Daoy (cell line): Measurements from ENCODE around the gene PPP4C. TPM values are rescaled to one million over a fixed set of nuclear protein-coding genes. Genes with fewer than 3 reads are reported as not detected.
"Not testable (repeated sequence)": the region's sequence is repeated elsewhere in the genome, so short reads cannot be mapped to it uniquely, and the experiment has no call there.

Experiments used
- DNase-seq: peaks from one replicate; pipeline ENCODE4 v3.0.0-alpha.2; 2015; ENCODE audit warnings: low read depth
- total RNA-seq: library from RNA; depleted of rRNA; stranded (reverse); fragments of >200 nt; shearing (Covaris generic); gene quantifications from 2 replicates; pipeline ENCODE4 v1.2.3, GENCODE V29; 2014

The PPP4C gene
- total RNA-seq, 1 experiment from 2014 or later: 113 TPM

- peak; percentile 91 for DNase-seq
These were observed 20.5 kb downstream of the PPP4C start, which contains the start of gene YPEL3 for GRCh38 chr16:30096105-30096861. Gene YPEL3, minus strand, starts transcription at chr16:30096213. Its CDS starts 731 bp downstream, at chr16:30095482.

DNA sequence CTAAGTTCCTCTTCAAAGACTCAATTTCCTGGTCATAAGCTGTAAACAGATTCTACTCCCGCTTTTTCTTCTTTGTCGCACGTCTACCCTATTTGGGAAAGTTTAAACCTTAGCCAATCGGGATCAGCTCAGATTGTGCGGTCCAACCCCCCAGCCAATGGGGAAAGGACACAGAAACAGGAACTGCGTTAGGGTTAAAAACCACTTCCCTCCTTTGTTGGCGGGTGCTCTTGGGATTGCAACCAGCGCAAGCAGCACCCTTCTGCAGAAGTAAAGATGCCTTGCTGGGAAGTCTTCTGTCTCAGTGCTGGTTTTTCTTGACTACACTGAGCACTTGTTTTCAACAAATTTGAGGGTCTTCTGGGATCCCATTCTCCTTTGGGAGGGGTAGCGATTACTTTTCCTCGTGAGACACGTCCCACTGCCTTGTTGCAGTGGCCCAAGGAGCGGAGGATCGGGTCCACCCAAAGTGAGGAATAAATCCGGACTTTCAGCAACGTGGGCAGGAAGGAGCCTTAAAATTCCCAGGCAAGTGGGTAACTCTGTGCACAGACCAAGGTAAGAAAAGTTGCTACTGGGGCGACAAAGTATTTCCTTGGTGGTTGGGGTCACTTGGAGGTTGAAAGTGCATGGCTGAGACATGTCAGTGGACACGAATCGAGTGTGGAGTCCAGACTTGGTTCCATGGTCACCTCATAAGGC, 21.2 kb downstream of the PPP4C start:
- no peak for DNase-seq

DNA sequence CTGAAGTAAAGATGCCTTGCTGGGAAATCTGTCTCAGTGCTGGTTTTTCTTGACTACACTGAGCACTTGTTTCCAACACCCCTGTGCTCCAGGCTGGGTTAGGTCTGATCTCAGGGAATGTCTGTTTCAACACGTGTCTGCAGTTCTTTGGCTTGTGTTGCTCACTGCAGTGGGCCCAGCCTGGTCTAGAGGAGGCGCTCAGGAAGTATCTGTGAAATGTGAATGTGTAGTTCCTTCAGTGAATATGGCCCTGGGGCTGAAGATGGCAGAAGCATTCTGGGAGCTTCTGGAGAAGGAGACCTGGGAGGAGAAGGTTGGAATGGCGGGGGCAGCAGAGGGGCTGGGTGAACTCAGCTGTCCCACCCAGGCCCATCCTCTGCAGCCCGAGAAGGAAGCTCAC, 28.3 kb downstream of the PPP4C start:
- no peak for DNase-seq

- DNase-seq: no peak
These were observed 28.7 kb downstream of the PPP4C start for GRCh38 chr16:30104492-30104891.

GRCh38 chr16:30108059-30108850, 32.5 kb downstream of the PPP4C start:
- DNase-seq: no peak

- DNase-seq: no peak
These were observed 34.9 kb downstream of the PPP4C start for GRCh38 chr16:30110661-30111060.

GRCh38 chr16:30112197-30113030, 36.6 kb downstream of the PPP4C start:
- DNase-seq: peak; percentile 74

- DNase-seq: peak; percentile 26
These were observed 37.4 kb downstream of the PPP4C start, which contains the start of gene GDPD3 for GRCh38 chr16:30113031-30113710. Gene GDPD3, minus strand, starts transcription at chr16:30113537. Its CDS starts 59 bp downstream, at chr16:30113478.

- DNase-seq: peak; percentile 25
These were observed 38.0 kb downstream of the PPP4C start for GRCh38 chr16:30113711-30114333.

DNA sequence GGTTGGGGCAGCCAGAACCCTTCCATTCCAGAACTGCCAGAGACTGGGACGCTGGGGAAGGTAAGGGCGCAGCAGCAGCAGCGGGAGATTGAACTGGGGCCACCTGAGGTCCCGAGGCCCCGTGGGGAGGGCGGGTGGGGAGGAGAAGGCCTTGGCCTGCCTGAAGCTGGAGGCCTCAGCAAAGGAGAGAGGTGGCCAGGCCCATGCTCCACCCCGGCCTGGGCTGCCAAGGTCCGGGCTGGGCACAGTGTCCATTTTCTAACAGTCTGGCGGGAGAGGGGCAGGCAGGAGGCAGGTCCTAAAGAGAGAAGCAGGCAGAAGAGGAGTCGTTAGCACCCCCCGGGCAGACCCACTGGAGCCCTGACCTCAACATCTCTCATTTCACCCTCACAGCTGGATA, 38.6 kb downstream of the PPP4C start:
- no peak for DNase-seq

DNA sequence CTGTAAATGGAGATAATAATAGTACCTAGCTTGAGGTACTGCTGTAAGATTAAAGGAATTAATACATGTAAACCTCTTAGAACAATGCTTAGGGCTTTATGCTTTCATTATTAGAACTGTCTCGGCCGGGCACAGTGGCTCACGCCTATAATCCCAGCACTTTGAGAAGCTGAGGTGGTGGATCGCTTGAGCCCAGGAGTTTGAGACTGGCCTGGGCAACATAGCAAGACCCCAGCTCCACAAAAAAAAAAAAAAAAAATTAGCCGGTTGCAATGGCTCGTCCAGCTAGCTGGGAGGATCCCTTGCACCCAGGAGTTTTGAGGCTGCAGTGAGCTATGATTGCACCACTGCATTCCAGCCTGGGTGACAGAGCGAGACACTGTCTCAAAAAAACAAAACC, 39.0 kb downstream of the PPP4C start:
- not testable (repeated sequence) for DNase-seq

DNA sequence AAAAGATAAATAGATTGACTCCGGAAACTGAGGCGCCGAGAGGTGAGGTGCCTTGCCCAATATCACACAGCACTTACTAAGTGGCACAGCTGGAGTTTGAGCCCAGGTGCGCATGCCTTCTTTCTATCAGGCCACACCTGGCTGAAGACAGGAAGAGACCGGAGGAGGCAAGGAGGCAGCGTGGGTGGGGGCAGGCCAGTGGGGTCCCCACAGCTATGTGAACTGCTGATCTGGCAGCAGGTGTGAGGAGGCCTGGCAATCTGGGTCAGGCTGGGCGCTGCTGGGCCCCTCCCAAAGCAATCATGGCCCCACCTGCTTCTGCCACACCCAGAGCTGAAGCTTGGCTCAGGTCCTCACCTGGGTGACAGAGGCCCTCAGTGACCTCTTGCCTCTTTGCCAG, 39.4 kb downstream of the PPP4C start:
- DNase-seq: no peak

- no peak for DNase-seq
These were observed 40.8 kb downstream of the PPP4C start for GRCh38 chr16:30116291-30117207.

- no peak for DNase-seq
These were observed 42.0 kb downstream of the PPP4C start for GRCh38 chr16:30117768-30118167.

DNA sequence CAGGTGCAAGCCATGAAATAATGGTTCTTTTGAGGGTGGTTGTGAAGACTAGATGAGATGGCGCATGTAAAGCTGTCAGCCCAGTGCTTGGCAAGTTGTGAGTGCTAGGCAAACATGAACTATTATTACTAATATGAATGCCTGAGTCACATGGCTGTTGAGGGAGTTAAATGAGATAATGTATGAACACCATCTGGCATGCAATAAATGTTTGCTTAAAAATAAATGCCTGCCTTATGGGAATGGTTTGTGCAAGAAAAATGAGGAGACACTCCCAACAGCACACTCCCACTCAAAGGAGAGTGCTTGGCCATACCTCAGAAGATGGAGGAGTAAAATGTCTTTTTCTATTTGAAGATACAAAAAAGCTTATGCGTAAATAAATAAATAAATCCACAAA, 43.6 kb downstream of the PPP4C start:
- DNase-seq: no peak

GRCh38 chr16:30120340-30121105, 44.7 kb downstream of the PPP4C start:
- no peak for DNase-seq

DNA sequence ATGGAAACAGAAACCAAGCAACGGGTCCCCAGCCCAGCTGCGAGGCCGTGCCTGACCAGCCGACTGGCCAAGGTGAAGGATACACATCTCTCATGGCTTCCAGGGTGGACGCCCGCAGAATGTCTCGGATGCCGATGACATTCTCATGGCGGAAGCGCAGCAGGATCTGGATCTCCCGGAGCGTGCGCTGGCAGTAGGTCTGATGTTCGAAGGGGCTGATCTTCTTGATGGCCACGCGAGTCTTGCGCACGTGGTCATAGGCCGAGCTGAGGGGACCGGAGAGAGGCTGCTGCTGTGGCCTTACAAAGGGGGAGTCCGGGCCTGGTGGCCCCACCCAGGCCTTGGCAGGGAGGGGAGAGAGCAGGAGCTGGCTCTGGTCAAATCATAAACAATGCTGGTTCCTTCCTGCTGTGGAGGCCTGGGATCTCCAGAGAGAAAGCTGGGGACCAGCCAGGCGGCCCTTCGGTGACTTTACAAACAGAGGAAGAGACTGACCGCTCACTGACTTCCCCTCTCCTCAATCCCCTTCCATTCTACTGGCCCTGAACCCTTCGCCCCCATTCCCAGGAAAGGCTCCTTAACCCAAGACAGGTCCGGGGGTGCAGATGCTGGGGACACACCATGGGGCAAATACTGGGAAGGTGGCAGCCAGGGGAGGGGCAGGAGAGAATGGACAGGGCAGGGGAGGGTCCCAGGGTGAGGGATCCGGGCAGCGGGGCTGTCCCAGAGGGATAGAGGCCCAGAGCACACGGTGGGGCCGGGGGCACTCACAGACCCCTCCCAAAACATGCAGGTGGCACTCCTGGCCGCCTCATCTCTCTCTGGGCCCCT, 46.2 kb downstream of the PPP4C start:
- DNase-seq: no peak
